Testis (tissue), 2 donors: Measurements from ENCODE around the gene MZT2A.
"Not testable (repeated sequence)": the region's sequence is repeated elsewhere in the genome, so short reads cannot be mapped to it uniquely, and the experiment has no call there.

Source experiments
- POLR2A ChIP-seq: fragments of 450-650 bp; IDR thresholded peaks from one replicate; pipeline ENCODE4 v1.6.1; 2017; ENCODE audit warnings: antibody characterized with exemption, mild to moderate bottlenecking, moderate library complexity
- TF ChIP-seq, protein P1 (sequence below), 3 experiments: fragments of 450-650 bp in 2 of 3; fragments of 200-600 bp in 1 of 3; sonication (generic) in 1 of 3; IDR thresholded peaks; one replicate each; pipeline ENCODE4 v1.5.1; 2016 to 2019; ENCODE audit warnings: antibody characterized with exemption in 3 of 3, mild to moderate bottlenecking in 2 of 3, moderate library complexity in 1 of 3

DNA sequence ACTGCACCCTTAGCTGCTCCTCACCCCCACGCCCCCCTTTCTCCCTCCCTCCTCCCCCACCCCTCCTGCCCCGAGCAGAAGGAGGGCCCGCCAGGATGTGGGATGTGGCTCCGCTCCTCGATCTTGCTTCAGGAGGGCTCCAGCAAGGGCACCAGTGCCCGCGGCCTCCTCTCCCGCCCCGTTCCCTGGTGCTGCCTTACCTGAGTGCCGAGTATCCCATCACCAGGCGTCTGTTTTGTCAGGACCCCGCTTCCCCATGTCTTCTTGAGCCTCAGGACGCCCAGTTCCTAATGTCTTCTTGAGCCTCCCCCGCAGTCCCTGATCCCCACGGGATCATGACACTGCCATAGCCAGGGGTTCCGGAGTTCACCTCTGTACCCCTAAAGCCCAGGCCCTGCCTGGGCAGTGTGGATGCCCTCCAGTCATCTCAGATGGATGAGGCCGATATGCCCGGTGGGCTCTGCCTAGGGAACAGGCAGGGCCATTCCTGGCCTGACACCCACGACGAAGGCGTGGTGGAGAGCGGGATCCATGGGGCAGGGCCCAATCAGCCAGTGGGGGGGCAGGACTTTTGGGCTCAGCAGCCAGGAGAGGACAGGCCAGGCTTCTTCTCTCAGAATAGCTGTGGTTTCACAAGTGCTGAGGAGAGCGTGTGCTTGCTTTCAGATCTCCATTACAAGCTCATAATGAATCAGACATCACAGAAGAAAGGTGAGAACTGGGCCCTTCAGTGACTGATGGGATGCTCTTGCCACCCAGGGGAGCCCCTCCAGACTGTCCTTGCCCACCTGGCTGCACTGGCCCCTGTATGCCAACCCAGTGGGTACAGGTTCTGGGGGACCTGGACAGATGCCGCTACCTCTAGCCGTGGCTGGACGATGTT, 37.0 kb upstream of the MZT2A start:
- TF ChIP-seq, protein P1, sequence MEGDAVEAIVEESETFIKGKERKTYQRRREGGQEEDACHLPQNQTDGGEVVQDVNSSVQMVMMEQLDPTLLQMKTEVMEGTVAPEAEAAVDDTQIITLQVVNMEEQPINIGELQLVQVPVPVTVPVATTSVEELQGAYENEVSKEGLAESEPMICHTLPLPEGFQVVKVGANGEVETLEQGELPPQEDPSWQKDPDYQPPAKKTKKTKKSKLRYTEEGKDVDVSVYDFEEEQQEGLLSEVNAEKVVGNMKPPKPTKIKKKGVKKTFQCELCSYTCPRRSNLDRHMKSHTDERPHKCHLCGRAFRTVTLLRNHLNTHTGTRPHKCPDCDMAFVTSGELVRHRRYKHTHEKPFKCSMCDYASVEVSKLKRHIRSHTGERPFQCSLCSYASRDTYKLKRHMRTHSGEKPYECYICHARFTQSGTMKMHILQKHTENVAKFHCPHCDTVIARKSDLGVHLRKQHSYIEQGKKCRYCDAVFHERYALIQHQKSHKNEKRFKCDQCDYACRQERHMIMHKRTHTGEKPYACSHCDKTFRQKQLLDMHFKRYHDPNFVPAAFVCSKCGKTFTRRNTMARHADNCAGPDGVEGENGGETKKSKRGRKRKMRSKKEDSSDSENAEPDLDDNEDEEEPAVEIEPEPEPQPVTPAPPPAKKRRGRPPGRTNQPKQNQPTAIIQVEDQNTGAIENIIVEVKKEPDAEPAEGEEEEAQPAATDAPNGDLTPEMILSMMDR (IDR thresholded peaks at IDR 0.05): not testable (repeated sequence)
- TF ChIP-seq POLR2A: not testable (repeated sequence)
